GM23338 (cell line): ENCODE data around the gene FMOD. TPM values are rescaled to one million over a fixed set of nuclear protein-coding genes. Genes with fewer than 3 reads are reported as not detected.

ENCODE experiments used
- ATAC-seq: fragments of 200-7000 bp; cut with Tn5 transposase; 3 replicates; pipeline ENCODE4 v1.9.1; 2020
- DNase-seq: peaks from one replicate; pipeline ENCODE4 v3.0.0-alpha.2; 2015; ENCODE audit warnings: low spot score
- H2AFZ ChIP-seq: fragments of 200-600 bp; sonication (generic); 2 replicates; pipeline ENCODE4 v1.8.0; 2016; ENCODE audit warnings: antibody characterized with exemption, mild to moderate bottlenecking, moderate library complexity
- H3F3A ChIP-seq: fragments of 200-600 bp; sonication (generic); replicated peaks from 2 replicates; pipeline ENCODE4 v1.8.0; 2017; ENCODE audit warnings: antibody characterized with exemption, mixed run types, low read depth
- H3K27ac ChIP-seq: fragments of 200-600 bp; sonication (generic); 2 replicates; pipeline ENCODE4 v1.6.1; 2016; ENCODE audit warnings: low read depth
- H3K27me3 ChIP-seq: fragments of 200-600 bp; sonication (generic); 2 replicates; pipeline ENCODE4 v1.8.0; 2016; ENCODE audit warnings: mild to moderate bottlenecking, mixed run types, moderate library complexity; ENCODE audit not compliant: insufficient read depth
- H3K36me3 ChIP-seq: fragments of 200-600 bp; sonication (generic); 2 replicates; pipeline ENCODE4 v1.8.0; 2016; ENCODE audit warnings: mild to moderate bottlenecking; ENCODE audit not compliant: insufficient read depth
- H3K4me1 ChIP-seq: fragments of 200-600 bp; sonication (generic); 2 replicates; pipeline ENCODE4 v1.8.0; 2016; ENCODE audit warnings: mild to moderate bottlenecking, moderate library complexity; ENCODE audit not compliant: insufficient read depth
- H3K4me2 ChIP-seq: fragments of 200-600 bp; sonication (generic); 2 replicates; pipeline ENCODE4 v1.7.1; 2017; ENCODE audit warnings: mixed run types
- H3K4me3 ChIP-seq: fragments of 200-600 bp; sonication (generic); 2 replicates; pipeline ENCODE4 v1.6.1; 2016; ENCODE audit warnings: mixed run types
- H3K79me2 ChIP-seq: fragments of 200-600 bp; sonication (generic); replicated peaks from 2 replicates; pipeline ENCODE4 v1.8.0; 2017; ENCODE audit warnings: mild to moderate bottlenecking; ENCODE audit not compliant: insufficient read depth
- H3K9me2 ChIP-seq: fragments of 200-600 bp; sonication (generic); 2 replicates; pipeline ENCODE4 v1.8.0; 2017; ENCODE audit not compliant: insufficient read depth
- H4K20me1 ChIP-seq: fragments of 200-600 bp; sonication (generic); replicated peaks from 2 replicates; pipeline ENCODE4 v1.8.0; 2017; ENCODE audit warnings: mild to moderate bottlenecking; ENCODE audit not compliant: insufficient read depth
- H3K27ac Mint-ChIP-seq: 2 replicates; pipeline ENCODE4 v1.8.0; 2020; ENCODE audit warnings: inconsistent platforms, mild to moderate bottlenecking, moderate library complexity, mixed read lengths
- H3K27me3 Mint-ChIP-seq: 3 replicates; pipeline ENCODE4 v1.8.0; 2022; ENCODE audit warnings: low read depth, mild to moderate bottlenecking, moderate library complexity, mixed read lengths, inconsistent platforms; ENCODE audit not compliant: insufficient read depth, poor library complexity
- H3K36me3 Mint-ChIP-seq: 3 replicates; pipeline ENCODE4 v1.8.0; 2021; ENCODE audit warnings: low read depth, mild to moderate bottlenecking, inconsistent platforms, moderate library complexity, mixed read lengths
- H3K4me1 Mint-ChIP-seq: 3 replicates; pipeline ENCODE4 v1.8.0; 2020; ENCODE audit warnings: mild to moderate bottlenecking, inconsistent platforms, mixed read lengths
- H3K4me3 Mint-ChIP-seq: 3 replicates; pipeline ENCODE4 v1.8.0; 2021; ENCODE audit warnings: moderate library complexity, mild to moderate bottlenecking, inconsistent platforms, mixed read lengths
- H3K9me3 Mint-ChIP-seq: 3 replicates; pipeline ENCODE4 v1.8.0; 2020; ENCODE audit warnings: moderate library complexity, mild to moderate bottlenecking, inconsistent platforms, mixed read lengths
- CREB1 ChIP-seq: fragments of 250-450 bp; sonication (Bioruptor Pico); IDR thresholded peaks from 2 replicates; pipeline ENCODE4 v1.5.0; 2020; ENCODE audit warnings: low read depth, mild to moderate bottlenecking, moderate library complexity
- CTCF ChIP-seq, 2 experiments: fragments of 200-600 bp in 1 of 2; sonication (generic) in 1 of 2; conservative IDR thresholded peaks; 2 replicates each; pipeline versions ENCODE4 v1.5.1 to v1.6.1; 2016 to 2017; ENCODE audit warnings: antibody characterized with exemption in 2 of 2, low read depth in 2 of 2, mild to moderate bottlenecking in 2 of 2, moderate library complexity in 1 of 2
- ETS1 ChIP-seq: IDR thresholded peaks from 2 replicates; pipeline ENCODE4 v1.6.1; 2016; ENCODE audit warnings: antibody characterized with exemption
- EZH2 ChIP-seq: fragments of 200-600 bp; sonication (generic); IDR thresholded peaks from one replicate; pipeline ENCODE4 v1.8.0; 2017; ENCODE audit warnings: antibody characterized with exemption, mild to moderate bottlenecking, low read depth; ENCODE audit not compliant: unreplicated experiment
- EZH2phosphoT487 ChIP-seq: fragments of 200-600 bp; sonication (generic); IDR thresholded peaks from one replicate; pipeline ENCODE4 v1.8.1; 2018; ENCODE audit warnings: antibody characterized with exemption; ENCODE audit not compliant: unreplicated experiment
- JUNB ChIP-seq: IDR thresholded peaks from one replicate; pipeline ENCODE4 v1.6.1; 2016; ENCODE audit warnings: antibody characterized with exemption; ENCODE audit not compliant: unreplicated experiment
- NANOG ChIP-seq: IDR thresholded peaks from 2 replicates; pipeline ENCODE4 v1.6.1; 2016; ENCODE audit warnings: antibody characterized with exemption, borderline replicate concordance
- POLR2AphosphoS5 ChIP-seq: IDR thresholded peaks from 2 replicates; pipeline ENCODE4 v1.6.1; 2016; ENCODE audit warnings: antibody characterized with exemption, low read depth
- REST ChIP-seq: IDR thresholded peaks from one replicate; pipeline ENCODE4 v1.6.1; 2018; ENCODE audit warnings: antibody characterized with exemption; ENCODE audit not compliant: unreplicated experiment
- STAT1 ChIP-seq: IDR thresholded peaks from one replicate; pipeline ENCODE4 v1.6.1; 2016; ENCODE audit warnings: antibody characterized with exemption; ENCODE audit not compliant: unreplicated experiment
- ZNF114 ChIP-seq: fragments of 250-450 bp; sonication (Bioruptor Pico); IDR thresholded peaks from 2 replicates; pipeline ENCODE4 v1.5.0; 2020; ENCODE audit warnings: mild to moderate bottlenecking, moderate library complexity
- ZNF331 ChIP-seq: fragments of 250-450 bp; sonication (Bioruptor Pico); IDR thresholded peaks from 2 replicates; pipeline ENCODE4 v1.5.0; 2020; ENCODE audit warnings: low read depth, mild to moderate bottlenecking, moderate library complexity
- ZNF462 ChIP-seq: fragments of 250-450 bp; sonication (Bioruptor Pico); IDR thresholded peaks from 2 replicates; pipeline ENCODE4 v1.5.0; 2020; ENCODE audit warnings: mild to moderate bottlenecking, moderate library complexity
- polyA plus RNA-seq: library from polyadenylated mRNA; unstranded; fragments of >200 nt; fragmentation: Nextera tagmentation; extraction: Ambion mirVana; gene quantifications from 2 replicates; pipeline ENCODE4 v1.2.1, GENCODE V29; 2016
- total RNA-seq: library from RNA; depleted of rRNA; stranded (reverse); fragments of >200 nt; shearing (Covaris generic); gene quantifications from 2 replicates; pipeline ENCODE4 v1.2.3, GENCODE V29; 2014

Gene FMOD
- total and polyA plus RNA-seq, 2 experiments from 2014 or later: 0.27 to 1.3 TPM

- Histone ChIP-seq H3K36me3 (no peaks in the 10 kb centered on the region), H3K4me2 (no peak overlapping the region), H4K20me1 (no peaks in the 10 kb centered on the region), H3K79me2 (no peaks in the 10 kb centered on the region), H3K9me2 (no peaks in the 10 kb centered on the region), H3K27me3 (no peaks in the 10 kb centered on the region), H3F3A (no peaks in the 10 kb centered on the region), H3K27ac (no peak overlapping the region), H3K4me1 (no peaks in the 10 kb centered on the region), H3K4me3 (no peak overlapping the region), H2AFZ (no peak overlapping the region)
- no peak for DNase-seq
- Mint-ChIP-seq H3K27me3 (peaks cover 6% of the 10 kb centered on the region), H3K27ac (no peak overlapping the region), H3K4me1 (peaks cover 9% of the 10 kb centered on the region), H3K36me3 (no peaks in the 10 kb centered on the region), H3K9me3 (no peaks in the 10 kb centered on the region), H3K4me3 (no peak overlapping the region)
- TF ChIP-seq ZNF114 (CRISPR knock-in tag): no peak
- no peak for TF ChIP-seq CTCF (conservative IDR thresholded peaks at IDR 0.05; ENCODE audit: low read depth in 2 of 2)
- no peak for TF ChIP-seq EZH2phosphoT487
- TF ChIP-seq ETS1: no peak
- no peak for TF ChIP-seq STAT1
- no peak for TF ChIP-seq POLR2AphosphoS5
- no peak for TF ChIP-seq REST
- no peak for TF ChIP-seq ZNF331
- TF ChIP-seq CREB1 (CRISPR knock-in tag): no peak
- no peak for TF ChIP-seq ZNF462 (CRISPR knock-in tag)
- TF ChIP-seq EZH2: no peak
- TF ChIP-seq JUNB: no peak
- TF ChIP-seq NANOG: no peak
- no peak for ATAC-seq
These were observed 13.9 kb upstream of the FMOD start for GRCh38 chr1:203364806-203365205.
